Kidney epithelial cell (primary cell): ENCODE measurements around the gene LARP4B. TPM values are rescaled to one million over a fixed set of nuclear protein-coding genes. Genes with fewer than 3 reads are reported as not detected.

ENCODE experiments used
- DNase-seq: peaks from one replicate; pipeline ENCODE4 v3.0.0-alpha.2; 2010; ENCODE audit warnings: low read depth
- H3K27me3 ChIP-seq: 2 replicates; pipeline ENCODE4 v1.6.0; 2011; ENCODE audit warnings: low read length; ENCODE audit not compliant: control insufficient read depth, insufficient read depth
- H3K36me3 ChIP-seq: 2 replicates; pipeline ENCODE4 v1.5.1; 2011; ENCODE audit warnings: low read length; ENCODE audit not compliant: control insufficient read depth, insufficient read depth
- H3K4me3 ChIP-seq: 2 replicates; pipeline ENCODE4 v1.5.1; 2011; ENCODE audit warnings: low read depth, mild to moderate bottlenecking, control low read depth, low read length
- total RNA-seq: library from RNA; depleted of rRNA; stranded (reverse); fragments of >200 nt; gene quantifications from 2 replicates; pipeline ENCODE4 v1.2.3, GENCODE V29; 2015
- TF ChIP-seq, protein P1 (sequence below): IDR thresholded peaks from 2 replicates; pipeline ENCODE4 v1.5.1; 2011; ENCODE audit warnings: mild to moderate bottlenecking, moderate library complexity, low read length, control low read depth, inconsistent platforms; ENCODE audit not compliant: insufficient read depth, poor library complexity, severe bottlenecking

Gene LARP4B
- total RNA-seq, 1 donor from 2014 or later: 64.0 TPM

GRCh38 chr10:816091-816477 is 115.4 kb downstream of the LARP4B start:
- Histone ChIP-seq H3K36me3 (peaks cover 12% of the 10 kb centered on the region), H3K27me3 (no peaks in the 10 kb centered on the region), H3K4me3 (no peak overlapping the region)
- TF ChIP-seq, protein P1, sequence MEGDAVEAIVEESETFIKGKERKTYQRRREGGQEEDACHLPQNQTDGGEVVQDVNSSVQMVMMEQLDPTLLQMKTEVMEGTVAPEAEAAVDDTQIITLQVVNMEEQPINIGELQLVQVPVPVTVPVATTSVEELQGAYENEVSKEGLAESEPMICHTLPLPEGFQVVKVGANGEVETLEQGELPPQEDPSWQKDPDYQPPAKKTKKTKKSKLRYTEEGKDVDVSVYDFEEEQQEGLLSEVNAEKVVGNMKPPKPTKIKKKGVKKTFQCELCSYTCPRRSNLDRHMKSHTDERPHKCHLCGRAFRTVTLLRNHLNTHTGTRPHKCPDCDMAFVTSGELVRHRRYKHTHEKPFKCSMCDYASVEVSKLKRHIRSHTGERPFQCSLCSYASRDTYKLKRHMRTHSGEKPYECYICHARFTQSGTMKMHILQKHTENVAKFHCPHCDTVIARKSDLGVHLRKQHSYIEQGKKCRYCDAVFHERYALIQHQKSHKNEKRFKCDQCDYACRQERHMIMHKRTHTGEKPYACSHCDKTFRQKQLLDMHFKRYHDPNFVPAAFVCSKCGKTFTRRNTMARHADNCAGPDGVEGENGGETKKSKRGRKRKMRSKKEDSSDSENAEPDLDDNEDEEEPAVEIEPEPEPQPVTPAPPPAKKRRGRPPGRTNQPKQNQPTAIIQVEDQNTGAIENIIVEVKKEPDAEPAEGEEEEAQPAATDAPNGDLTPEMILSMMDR: no peak
- no peak for DNase-seq

- no peak for DNase-seq
- H3K4me3 ChIP-seq: no peak overlapping the region
- no peaks in the 10 kb centered on the region for H3K27me3 ChIP-seq
- H3K36me3 ChIP-seq: peaks cover 12% of the 10 kb centered on the region
- TF ChIP-seq, protein P1: peak; percentile 22
These were observed 116.0 kb downstream of the LARP4B start for GRCh38 chr10:815338-816090.

DNA sequence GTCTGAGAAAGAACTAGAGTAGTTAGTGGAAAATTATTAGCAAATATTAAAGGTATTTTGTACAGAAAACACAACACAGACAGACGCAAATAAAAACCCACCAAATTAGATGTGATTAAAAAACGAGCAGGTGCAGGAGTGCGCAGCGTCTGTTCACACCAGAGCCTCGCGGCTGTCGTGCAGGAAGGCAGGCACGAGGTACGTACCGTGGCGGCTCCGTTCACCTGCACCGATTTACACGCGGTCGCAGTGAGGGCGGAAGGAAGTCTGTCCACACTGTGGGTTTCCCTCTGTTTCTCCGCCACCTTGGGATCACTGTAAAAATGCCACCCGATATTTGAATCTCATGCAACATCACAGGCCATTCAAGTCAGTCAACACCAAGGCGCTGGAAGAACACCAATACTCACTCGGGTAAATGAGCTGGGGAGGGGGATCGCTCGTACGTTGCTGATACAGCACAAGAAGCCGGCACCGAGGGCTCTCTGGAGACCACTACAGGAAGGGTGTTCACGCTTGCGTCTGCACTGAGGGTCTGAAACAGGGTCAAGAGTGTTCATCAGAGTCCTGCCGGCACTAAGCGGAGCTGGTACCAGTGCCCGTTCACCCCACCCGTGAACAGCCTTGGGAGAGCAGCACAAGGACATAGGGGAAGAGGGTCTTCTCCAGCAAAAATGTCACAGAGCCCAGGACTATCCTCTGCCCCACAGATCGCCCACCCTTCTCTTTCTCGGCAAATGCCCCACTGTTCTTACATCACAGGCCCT is 116.8 kb downstream of the LARP4B start:
- H3K27me3 ChIP-seq: no peaks in the 10 kb centered on the region
- no peak for DNase-seq
- no peak overlapping the region for H3K4me3 ChIP-seq
- H3K36me3 ChIP-seq: peaks cover 9% of the 10 kb centered on the region
- TF ChIP-seq, protein P1: no peak

GRCh38 chr10:813286-813685 is 118.2 kb downstream of the LARP4B start:
- Histone ChIP-seq H3K36me3 (peaks cover 7% of the 10 kb centered on the region), H3K27me3 (no peaks in the 10 kb centered on the region), H3K4me3 (no peak overlapping the region)
- DNase-seq: no peak
- TF ChIP-seq, protein P1: no peak

GRCh38 chr10:812787-813186 is 118.7 kb downstream of the LARP4B start:
- no peaks in the 10 kb centered on the region for H3K27me3 ChIP-seq
- peaks cover 7% of the 10 kb centered on the region for H3K36me3 ChIP-seq
- TF ChIP-seq, protein P1: no peak
- DNase-seq: no peak
- H3K4me3 ChIP-seq: no peak overlapping the region
